Astrocyte of the spinal cord (primary cell): ENCODE data around the gene CRTC3.

Experiments
- DNase-seq: peaks from one replicate; pipeline ENCODE4 v3.0.0; 2011; ENCODE audit warnings: low read depth, low spot score
- H3K4me3 ChIP-seq: 2 replicates; pipeline ENCODE4 v1.5.1; 2011; ENCODE audit warnings: low read depth, mild to moderate bottlenecking, low read length, moderate library complexity
- in situ Hi-C: cut with HindIII; loops from 2 replicates; pipeline ENCODE4 v1.10.0; 2017; ENCODE audit warnings: low sequenced_read_pairs
- TF ChIP-seq, protein P1 (sequence below): IDR thresholded peaks from 2 replicates; pipeline ENCODE4 v1.5.1; 2012; ENCODE audit warnings: low read depth, mild to moderate bottlenecking, low read length, inconsistent platforms

The CRTC3 gene, protein sequence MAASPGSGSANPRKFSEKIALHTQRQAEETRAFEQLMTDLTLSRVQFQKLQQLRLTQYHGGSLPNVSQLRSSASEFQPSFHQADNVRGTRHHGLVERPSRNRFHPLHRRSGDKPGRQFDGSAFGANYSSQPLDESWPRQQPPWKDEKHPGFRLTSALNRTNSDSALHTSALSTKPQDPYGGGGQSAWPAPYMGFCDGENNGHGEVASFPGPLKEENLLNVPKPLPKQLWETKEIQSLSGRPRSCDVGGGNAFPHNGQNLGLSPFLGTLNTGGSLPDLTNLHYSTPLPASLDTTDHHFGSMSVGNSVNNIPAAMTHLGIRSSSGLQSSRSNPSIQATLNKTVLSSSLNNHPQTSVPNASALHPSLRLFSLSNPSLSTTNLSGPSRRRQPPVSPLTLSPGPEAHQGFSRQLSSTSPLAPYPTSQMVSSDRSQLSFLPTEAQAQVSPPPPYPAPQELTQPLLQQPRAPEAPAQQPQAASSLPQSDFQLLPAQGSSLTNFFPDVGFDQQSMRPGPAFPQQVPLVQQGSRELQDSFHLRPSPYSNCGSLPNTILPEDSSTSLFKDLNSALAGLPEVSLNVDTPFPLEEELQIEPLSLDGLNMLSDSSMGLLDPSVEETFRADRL

DNA sequence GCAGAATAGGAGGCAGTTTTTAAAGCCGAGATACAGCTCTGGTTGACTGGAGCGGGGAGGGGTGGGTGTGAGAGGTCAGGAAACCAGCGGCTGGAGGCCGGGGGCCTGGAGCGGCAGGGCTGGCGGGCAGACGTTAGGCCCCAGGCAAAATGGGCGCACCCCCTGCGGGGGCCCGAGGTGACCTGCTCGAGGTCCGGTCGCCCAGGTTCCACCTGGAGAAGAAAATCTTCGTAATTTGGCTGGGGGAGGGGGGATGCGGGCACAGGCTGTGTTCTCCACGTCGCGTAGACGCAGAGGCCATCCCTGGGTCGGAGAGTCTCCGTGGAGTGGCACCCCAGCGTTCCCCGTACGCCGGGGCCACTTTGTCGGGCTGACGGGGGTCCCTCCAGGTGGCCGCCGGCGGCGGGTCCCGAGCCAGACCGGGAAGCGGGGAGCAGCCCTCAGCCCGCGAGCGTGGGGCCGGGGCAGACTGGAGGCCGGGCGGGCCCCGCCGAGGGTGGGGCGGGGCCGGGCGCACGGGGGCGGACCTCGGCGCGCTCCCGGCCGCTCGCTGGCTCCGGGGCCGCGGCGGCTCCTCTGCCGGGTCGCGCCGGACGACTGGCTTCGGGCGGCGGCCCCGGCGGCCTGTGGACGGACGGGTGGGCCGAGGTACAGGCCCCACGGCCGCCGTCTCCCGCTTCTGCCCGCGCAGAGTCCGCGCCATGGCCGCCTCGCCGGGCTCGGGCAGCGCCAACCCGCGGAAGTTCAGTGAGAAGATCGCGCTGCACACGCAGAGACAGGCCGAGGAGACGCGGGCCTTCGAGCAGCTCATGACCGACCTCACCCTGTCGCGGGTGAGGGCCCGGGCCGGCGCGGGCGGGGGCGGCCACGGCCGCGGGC, at the start of gene CRTC3:
CRTC3 (plus strand) TSS at position 553 of the 879 bp plus-strand sequence; CDS start at position 702, 149 bp downstream.
- TF ChIP-seq, protein P1, sequence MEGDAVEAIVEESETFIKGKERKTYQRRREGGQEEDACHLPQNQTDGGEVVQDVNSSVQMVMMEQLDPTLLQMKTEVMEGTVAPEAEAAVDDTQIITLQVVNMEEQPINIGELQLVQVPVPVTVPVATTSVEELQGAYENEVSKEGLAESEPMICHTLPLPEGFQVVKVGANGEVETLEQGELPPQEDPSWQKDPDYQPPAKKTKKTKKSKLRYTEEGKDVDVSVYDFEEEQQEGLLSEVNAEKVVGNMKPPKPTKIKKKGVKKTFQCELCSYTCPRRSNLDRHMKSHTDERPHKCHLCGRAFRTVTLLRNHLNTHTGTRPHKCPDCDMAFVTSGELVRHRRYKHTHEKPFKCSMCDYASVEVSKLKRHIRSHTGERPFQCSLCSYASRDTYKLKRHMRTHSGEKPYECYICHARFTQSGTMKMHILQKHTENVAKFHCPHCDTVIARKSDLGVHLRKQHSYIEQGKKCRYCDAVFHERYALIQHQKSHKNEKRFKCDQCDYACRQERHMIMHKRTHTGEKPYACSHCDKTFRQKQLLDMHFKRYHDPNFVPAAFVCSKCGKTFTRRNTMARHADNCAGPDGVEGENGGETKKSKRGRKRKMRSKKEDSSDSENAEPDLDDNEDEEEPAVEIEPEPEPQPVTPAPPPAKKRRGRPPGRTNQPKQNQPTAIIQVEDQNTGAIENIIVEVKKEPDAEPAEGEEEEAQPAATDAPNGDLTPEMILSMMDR: peak; percentile 14
- DNase-seq: peak; percentile 28
- in situ Hi-C loops: no loop called here
- H3K4me3 ChIP-seq: peak within 1 kb of the TSS; percentile 78

DNA sequence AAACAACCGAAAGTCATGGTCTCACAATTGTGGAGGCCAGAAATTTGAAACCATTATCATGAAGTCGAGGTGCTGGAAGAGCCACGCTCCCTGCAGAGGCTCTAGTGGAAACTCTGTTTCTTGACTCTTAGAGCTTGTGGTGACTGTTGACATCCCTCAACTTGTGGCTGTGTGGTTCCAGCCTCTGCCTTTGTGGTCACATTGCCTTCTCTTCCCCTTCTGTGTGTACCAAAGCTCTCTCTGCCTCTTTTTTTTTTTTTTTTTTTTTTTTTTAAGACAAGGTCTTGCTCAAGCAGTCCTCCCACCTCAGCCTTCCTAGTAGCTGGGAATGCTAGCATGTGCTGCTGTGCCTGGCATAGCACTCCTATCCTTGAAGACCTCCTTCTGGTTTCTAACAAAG, 48.7 kb upstream of the CRTC3 start:
- H3K4me3 ChIP-seq: no peak overlapping the region
- DNase-seq: peak; percentile 25
- TF ChIP-seq, protein P1: no peak
- in situ Hi-C loops: loop anchor here (25.0 kb wide), 1 partner anchor 119 kb away; the partner anchor contains the start of gene ZNF774

DNA sequence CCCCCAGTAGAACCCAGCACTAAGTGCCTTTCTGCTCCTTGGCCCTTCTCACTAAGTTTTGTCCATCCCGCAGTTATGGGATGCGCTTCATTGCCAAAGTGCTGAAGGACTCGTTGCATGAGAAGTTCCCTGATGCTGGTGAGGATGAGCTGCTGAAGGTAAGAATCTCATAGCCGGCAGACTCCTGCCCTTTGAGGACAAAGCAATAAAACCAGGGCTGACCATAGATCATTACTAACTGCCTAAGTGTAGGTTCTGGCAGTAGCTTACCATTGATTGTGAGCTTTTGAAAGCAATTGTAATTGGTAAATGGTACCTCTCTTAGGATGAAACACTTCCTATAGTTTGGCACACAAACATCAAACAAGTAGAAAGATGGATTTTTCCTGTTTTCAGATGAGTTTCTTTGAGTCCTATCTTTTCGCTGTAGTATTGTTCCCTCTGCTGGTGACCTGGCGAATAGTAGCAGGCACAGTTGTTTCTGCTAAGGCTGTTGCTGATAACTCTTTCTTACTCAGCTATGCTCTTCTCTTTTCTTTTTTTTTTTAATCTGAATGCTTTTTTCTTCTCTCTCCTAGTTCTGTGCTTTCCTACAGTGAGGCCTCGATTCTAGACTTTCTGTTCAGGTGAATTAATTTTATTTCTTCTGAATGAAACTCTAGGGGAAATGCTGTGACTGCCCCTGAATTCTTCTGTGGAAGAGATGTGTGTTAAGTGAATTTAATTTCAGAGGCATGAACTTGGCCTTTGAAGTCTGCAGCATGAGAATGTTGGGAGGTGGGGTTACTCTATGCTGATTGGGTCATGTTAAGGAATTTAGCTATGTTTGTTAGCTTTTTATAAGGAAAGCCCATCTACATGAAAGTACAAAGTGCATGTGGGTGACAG, 47.4 kb upstream of the CRTC3 start:
- in situ Hi-C loops: loop anchor here (25.0 kb wide), 1 partner anchor 120 kb away; the partner anchor contains the start of gene ZNF774
- no peak overlapping the region for H3K4me3 ChIP-seq
- DNase-seq: peak; percentile 59
- TF ChIP-seq, protein P1: peak; percentile 81

DNA sequence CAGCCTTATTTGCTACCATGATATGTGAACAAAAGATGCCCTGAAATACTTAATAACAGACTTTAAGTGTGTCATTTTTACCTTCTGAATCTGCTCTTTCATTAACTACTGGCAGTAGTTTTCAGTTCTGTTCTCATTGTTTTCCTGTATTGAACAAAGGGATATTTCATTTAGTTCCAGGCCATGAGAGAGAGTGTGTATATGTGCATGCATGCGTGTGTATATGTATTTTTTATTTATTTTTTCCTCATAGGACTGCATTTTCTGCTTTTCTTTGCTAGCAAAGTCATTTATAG, 46.8 kb upstream of the CRTC3 start:
- DNase-seq: no peak
- TF ChIP-seq, protein P1: no peak
- in situ Hi-C loops: loop anchor here (25.0 kb wide), 1 partner anchor 121 kb away; the partner anchor contains the start of gene ZNF774

DNA sequence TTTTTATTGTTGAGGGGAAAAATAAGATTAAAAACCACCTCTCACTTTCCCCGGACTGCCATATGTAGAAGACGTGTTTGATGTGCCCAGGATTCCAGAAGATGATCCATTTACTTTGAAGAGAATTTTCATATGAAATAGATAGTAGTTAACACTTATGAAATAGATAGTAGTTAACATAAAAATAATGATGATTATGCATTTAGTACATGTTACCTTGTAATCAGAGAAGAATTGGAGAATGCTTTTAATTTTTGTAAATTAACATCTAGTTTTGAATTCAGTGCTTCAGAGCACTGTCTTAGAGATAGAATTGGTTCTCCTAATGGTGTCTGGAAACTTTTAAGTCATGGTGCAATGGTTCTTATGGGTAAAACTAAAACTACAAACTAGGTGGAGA, 46.1 kb upstream of the CRTC3 start:
- no peak overlapping the region for H3K4me3 ChIP-seq
- in situ Hi-C loops: loop anchor here (25.0 kb wide), 1 partner anchor 121 kb away; the partner anchor contains the start of gene ZNF774
- TF ChIP-seq, protein P1: no peak
- no peak for DNase-seq

More for the DNA sequence above, 46.8 kb upstream of the CRTC3 start:
- no peak overlapping the region for H3K4me3 ChIP-seq
